Forelimb muscle (tissue), 1 donor: Measurements from ENCODE around the gene TOPORS. TPM values are rescaled to one million over a fixed set of nuclear protein-coding genes. Genes with fewer than 3 reads are reported as not detected.
"Not testable (repeated sequence)": the region's sequence is repeated elsewhere in the genome, so short reads cannot be mapped to it uniquely, and the experiment has no call there.

Source experiments
- DNase-seq: peaks from one replicate; pipeline ENCODE4 v3.0.0-alpha.2; 2013; ENCODE audit warnings: low read depth
- polyA plus RNA-seq: library from polyadenylated mRNA; unstranded; fragments of 120-200 nt; gene quantifications from one replicate; pipeline ENCODE4 v1.2.1, GENCODE V29; 2013; ENCODE audit not compliant: insufficient read length

TOPORS gene
- polyA plus RNA-seq = 17.4 TPM

GRCh38 chr9:32552172-32552872, at the start of gene TOPORS, which contains the start of gene SMIM27:
Gene TOPORS (minus strand): TSS chr9:32552586. CDS start chr9:32552436, 150 bp downstream.
Gene SMIM27 (plus strand): TSS chr9:32552327. CDS start chr9:32552435, 108 bp downstream.
- DNase-seq = peak; percentile 86

- DNase-seq = not testable (repeated sequence)
Measured at GRCh38 chr9:32599021-32599420, 46.6 kb upstream of the TOPORS start.

GRCh38 chr9:32596936-32597335, 44.5 kb upstream of the TOPORS start:
- no peak for DNase-seq

GRCh38 chr9:32596096-32596865, 43.9 kb upstream of the TOPORS start:
- no peak for DNase-seq

- DNase-seq = no peak
Measured at GRCh38 chr9:32590898-32591297, 38.5 kb upstream of the TOPORS start.

- no peak for DNase-seq
Measured at GRCh38 chr9:32590476-32590875, 38.1 kb upstream of the TOPORS start.

- DNase-seq = no peak
Measured at GRCh38 chr9:32589083-32589723, 36.8 kb upstream of the TOPORS start.

GRCh38 chr9:32587901-32588300, 35.5 kb upstream of the TOPORS start:
- no peak for DNase-seq

- DNase-seq = no peak
Measured at GRCh38 chr9:32584784-32585183, 32.4 kb upstream of the TOPORS start.

GRCh38 chr9:32581512-32582143, 29.2 kb upstream of the TOPORS start:
- no peak for DNase-seq

- DNase-seq = no peak
Measured at GRCh38 chr9:32580631-32581300, 28.4 kb upstream of the TOPORS start.

GRCh38 chr9:32579706-32580331, 27.4 kb upstream of the TOPORS start:
- DNase-seq = no peak

- DNase-seq = no peak
Measured at GRCh38 chr9:32578976-32579375, 26.6 kb upstream of the TOPORS start.

GRCh38 chr9:32577316-32577715, 24.9 kb upstream of the TOPORS start:
- no peak for DNase-seq

GRCh38 chr9:32574858-32575257, 22.5 kb upstream of the TOPORS start:
- DNase-seq = no peak

- DNase-seq = no peak
Measured at GRCh38 chr9:32573821-32574220, 21.4 kb upstream of the TOPORS start.

- peak; percentile 86 for DNase-seq
Measured at GRCh38 chr9:32572900-32573523, 20.6 kb upstream of the TOPORS start, which contains the start of gene NDUFB6. Gene NDUFB6 (minus strand): TSS chr9:32573159. CDS start chr9:32573060, 99 bp downstream.

GRCh38 chr9:32571969-32572899, 19.8 kb upstream of the TOPORS start:
- no peak for DNase-seq

- no peak for DNase-seq
Measured at GRCh38 chr9:32570262-32570661, 17.9 kb upstream of the TOPORS start.
